ENCODE results near the gene PER2. TPM values are rescaled to one million over a fixed set of nuclear protein-coding genes. Genes with fewer than 3 reads are reported as not detected.

PER2 gene
- total and polyA plus RNA-seq, 10 of the 15 experiments (the other 5 are each of a cell fraction or from before 2014, with no cell fraction given) = 1.5 to 15.1 (median 4.6) TPM

DNA sequence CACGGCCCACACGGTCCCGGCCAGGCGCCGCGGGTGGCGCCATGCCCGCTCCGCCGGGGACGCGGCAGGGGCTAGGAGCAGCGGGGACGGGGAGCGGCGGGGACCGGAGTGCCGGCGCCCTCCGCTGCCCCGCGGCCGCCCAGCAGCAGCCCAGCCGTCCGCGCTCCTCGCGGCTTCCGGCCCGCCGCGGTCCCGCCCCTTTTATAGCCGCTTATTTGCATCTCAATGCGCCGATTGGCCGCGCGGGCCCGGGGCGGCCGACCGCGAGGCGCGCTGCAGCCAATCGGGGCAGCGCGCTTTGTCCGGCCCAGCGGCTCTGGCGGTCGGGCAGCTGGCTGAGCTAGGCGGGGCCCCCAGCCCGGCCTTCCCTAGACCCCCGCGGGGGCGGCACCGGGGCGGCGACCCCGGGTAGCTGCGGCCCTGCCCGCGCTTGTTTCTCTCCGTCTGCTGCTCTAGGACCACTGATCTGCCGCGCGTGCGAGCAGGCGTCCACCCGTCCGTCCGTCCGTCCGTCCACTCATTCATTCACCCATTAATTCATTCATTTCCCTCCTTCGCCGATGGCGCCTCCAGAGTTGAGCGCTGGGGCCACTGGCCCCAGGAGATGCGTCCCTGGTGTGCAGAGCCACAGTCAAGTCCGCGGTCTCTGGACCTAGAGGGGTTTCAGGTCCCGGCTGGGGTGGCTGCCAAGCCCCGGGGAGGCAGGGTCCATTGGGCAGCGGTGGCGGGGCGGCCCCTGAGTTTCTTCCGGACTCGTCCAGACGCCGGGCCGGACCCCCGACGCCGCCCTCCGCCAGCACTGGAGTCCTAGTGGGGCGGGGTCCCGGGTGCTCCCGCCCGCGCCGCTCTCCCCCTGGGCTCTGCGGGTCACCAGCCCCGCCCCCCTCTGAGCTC, 48.3 kb downstream of the PER2 start, which contains the start of gene HES6 (continued):
- TF ChIP-seq, protein P1, sequence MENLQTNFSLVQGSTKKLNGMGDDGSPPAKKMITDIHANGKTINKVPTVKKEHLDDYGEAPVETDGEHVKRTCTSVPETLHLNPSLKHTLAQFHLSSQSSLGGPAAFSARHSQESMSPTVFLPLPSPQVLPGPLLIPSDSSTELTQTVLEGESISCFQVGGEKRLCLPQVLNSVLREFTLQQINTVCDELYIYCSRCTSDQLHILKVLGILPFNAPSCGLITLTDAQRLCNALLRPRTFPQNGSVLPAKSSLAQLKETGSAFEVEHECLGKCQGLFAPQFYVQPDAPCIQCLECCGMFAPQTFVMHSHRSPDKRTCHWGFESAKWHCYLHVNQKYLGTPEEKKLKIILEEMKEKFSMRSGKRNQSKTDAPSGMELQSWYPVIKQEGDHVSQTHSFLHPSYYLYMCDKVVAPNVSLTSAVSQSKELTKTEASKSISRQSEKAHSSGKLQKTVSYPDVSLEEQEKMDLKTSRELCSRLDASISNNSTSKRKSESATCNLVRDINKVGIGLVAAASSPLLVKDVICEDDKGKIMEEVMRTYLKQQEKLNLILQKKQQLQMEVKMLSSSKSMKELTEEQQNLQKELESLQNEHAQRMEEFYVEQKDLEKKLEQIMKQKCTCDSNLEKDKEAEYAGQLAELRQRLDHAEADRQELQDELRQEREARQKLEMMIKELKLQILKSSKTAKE (IDR thresholded peaks at IDR 0.05; ENCODE audit: low read depth, poor library complexity, severe bottlenecking) = no peak
- TF ChIP-seq MYB (IDR thresholded peaks at IDR 0.05; ENCODE audit: borderline replicate concordance, low read depth, low read length) (no peak), NBN (IDR thresholded peaks at IDR 0.05) (no peak), JUNB (IDR thresholded peaks at IDR 0.05) (no peak), EED (IDR thresholded peaks at IDR 0.05; ENCODE audit: low read depth) (no peak), ZZZ3 (IDR thresholded peaks at IDR 0.05; ENCODE audit: control insufficient read depth, insufficient read length, low read depth) (no peak), SMAD5 (IDR thresholded peaks at IDR 0.05; ENCODE audit: low read depth) (no peak)
- TF ChIP-seq, protein P2, sequence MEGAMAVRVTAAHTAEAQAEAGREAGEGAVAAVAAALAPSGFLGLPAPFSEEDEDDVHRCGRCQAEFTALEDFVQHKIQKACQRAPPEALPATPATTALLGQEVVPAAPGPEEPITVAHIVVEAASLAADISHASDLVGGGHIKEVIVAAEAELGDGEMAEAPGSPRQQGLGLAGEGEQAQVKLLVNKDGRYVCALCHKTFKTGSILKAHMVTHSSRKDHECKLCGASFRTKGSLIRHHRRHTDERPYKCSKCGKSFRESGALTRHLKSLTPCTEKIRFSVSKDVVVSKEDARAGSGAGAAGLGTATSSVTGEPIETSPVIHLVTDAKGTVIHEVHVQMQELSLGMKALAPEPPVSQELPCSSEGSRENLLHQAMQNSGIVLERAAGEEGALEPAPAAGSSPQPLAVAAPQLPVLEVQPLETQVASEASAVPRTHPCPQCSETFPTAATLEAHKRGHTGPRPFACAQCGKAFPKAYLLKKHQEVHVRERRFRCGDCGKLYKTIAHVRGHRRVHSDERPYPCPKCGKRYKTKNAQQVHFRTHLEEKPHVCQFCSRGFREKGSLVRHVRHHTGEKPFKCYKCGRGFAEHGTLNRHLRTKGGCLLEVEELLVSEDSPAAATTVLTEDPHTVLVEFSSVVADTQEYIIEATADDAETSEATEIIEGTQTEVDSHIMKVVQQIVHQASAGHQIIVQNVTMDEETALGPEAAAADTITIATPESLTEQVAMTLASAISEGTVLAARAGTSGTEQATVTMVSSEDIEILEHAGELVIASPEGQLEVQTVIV (IDR thresholded peaks at IDR 0.05; ENCODE audit: borderline replicate concordance, partially characterized antibody) = no peak

Measured in GM12878 (cell line).